Glomerular visceral epithelial cell (primary cell): ENCODE data around the gene CRIP2.

ENCODE experiments used
- DNase-seq: peaks from one replicate; pipeline ENCODE4 v3.0.0-alpha.2; 2016; ENCODE audit errors: extremely low spot score

Gene CRIP2

GRCh38 chr14:105476831-105477659 lies 2.4 kb downstream of the CRIP2 start:
- no peak for DNase-seq

DNA sequence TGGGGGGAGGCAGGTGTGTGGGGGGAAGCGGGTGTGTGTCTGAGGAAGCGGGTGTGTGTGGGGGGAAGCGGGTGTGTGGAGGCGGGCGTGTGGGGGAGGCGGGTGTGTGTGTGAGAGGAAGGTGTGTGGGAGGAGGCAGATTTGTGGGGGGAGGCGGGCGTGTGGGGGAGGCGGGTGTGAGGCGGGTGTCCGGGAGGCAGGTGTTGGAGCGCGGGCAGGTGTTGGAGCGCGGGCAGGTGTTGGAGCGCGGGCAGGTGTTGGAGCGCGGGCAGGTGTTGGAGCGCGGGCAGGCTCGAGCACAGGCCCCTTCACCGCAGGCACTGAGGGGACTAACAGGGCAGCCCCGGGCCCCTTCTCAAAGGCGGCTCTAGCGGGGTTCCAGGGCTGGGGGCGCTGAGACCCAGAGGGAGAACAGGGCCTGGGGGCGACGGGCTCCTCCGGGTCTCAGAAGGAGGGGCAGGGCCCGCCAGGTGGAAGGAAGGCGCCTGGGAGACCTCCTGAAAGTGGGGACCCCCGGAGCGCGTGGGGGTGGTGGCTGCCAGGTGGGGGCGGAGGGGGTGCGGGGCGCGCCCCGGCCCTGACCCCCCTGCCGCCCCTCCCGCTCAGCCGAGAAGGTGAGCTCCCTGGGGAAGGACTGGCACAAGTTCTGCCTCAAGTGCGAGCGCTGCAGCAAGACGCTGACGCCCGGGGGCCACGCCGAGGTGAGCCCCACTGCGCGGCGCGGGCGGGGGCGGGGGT lies 3.2 kb downstream of the CRIP2 start:
- no peak for DNase-seq

DNA sequence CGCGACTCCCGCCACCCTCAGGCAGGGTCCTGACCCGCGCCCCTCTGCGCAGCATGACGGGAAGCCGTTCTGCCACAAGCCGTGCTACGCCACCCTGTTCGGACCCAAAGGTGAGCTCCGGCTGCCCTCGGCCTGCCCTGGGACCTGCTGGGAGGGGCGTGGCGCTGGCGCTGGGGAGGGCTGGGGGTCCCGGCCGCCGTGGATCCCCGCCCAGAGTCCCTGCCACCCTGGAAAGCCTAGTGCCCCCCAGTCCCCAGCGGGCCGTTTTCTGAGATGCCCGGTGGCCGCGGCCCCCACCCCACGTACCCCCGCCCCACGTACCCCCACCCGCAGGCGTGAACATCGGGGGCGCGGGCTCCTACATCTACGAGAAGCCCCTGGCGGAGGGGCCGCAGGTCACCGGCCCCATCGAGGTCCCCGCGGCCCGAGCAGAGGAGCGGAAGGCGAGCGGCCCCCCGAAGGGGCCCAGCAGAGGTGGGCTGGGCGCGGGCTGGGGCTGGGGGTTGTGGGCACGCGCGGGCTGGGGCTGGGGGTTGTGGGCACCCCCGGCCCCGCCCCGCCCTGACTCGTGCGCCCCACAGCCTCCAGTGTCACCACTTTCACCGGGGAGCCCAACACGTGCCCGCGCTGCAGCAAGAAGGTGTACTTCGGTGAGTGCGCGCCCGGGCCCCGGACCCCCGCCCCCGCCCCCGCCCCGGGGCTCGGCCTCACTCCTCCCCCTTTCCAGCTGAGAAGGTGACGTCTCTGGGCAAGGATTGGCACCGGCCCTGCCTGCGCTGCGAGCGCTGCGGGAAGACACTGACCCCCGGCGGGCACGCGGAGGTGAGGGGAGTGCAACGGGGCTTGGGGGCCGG lies 4.0 kb downstream of the CRIP2 start:
- no peak for DNase-seq

DNA sequence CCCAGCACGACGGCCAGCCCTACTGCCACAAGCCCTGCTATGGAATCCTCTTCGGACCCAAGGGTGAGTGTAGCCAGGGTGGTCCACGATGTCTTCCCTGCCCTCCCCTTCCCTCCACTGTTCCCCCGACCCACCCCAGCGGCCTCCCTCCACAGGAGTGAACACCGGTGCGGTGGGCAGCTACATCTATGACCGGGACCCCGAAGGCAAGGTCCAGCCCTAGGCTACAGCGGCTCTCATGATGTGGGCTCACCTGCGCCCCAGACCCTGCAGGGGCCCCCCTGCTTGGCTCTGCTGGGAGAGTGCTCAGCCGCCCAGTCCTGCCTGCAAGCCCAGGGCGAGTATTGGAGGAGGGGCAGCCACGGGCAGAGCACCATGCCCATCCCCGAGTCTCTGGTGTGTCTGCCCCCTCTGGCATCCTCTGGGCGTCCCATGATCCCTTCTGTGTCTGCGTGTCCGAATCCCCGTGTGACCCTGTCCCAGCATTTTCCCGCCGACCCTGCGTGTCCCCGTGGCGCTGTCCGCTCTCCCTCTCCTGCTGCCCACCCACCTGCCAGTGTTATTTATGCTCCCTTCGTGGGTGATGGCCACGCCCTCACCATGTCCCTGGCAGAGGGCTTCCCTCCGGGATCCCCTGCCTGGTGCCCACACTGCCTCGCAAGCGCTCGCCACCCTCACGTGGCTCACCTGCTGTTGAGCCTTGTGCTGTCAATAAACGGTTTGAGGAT lies 5.0 kb downstream of the CRIP2 start:
- no peak for DNase-seq

DNA sequence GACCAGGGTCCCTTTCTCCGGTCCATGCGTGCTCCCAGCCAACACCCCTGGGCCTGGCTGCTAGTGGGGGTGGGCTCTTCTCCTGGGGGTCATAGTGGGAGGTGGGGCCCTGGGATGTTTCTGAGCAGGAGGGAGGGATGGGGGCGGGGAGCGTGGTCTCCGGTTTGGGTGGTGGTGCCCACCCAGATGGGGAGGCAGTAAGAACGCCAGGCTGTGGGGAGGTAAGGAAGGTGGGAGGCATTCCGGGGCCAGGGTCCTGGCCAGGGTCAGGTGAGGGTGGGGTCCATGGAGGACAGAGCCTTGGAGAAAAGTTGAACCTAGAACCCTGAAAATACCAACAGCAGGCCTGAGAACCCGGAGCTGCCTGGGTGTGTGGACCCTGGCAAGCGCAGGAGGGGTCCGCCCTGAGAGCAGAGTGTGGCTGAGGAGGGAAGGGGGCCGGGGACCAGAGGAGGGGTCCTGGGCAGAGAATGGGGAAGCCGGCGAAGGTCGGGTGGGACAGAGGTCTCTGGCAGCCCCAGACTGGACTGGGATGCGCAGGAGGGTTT lies 5.7 kb downstream of the CRIP2 start:
- DNase-seq: no peak

DNA sequence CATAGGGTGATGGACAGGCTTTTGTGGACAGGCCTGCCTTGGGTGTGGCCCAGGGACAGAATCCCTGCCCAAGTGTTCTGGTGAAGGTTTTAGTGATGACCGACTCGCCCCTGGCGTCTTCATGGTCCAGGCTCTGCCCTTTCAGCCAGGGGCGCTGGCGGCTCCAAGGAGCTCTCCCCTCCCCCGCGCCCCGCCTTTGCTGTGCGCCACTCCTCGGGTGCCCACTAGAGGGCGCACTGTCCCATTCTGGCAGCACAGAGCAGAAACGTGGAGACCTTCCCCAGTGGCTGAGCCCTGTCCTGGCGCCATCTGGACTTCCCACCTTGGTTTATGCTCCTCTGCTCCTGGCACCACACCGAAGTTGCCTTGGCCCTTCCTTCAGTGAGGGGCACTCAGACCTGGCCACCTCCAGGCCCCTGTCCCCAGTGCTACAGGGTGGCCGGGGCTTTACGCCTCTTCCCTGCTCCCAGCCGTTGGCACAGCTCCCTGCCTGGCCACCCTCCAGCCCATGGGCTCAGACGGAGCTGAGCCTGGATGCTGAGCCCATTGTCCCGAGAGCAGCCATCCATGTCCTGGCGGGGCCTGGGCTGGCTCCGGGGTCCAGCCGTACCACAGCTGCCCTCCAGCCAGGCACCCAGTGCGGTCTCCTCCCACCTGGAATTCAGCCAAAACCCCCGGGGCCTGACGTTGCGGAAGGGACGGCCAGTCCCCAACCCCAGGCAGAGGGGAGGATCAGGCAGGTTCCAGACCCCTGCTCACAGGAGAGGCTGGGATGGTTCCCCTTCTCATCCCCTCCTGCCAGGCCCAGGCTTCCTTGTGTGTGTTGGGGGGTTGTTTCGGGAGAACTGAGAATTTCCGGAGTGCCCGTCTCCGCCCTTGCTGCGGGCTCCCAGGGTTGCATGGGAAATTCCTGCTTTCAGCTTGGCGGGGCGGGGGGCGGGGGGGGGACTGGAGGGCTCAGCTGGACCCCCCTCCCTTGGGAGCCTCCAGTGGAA lies 6.5 kb downstream of the CRIP2 start:
- DNase-seq: peak; percentile 92

- peak; percentile 100 for DNase-seq
Observed at GRCh38 chr14:105481886-105482457, 7.4 kb downstream of the CRIP2 start.

- no peak for DNase-seq
Observed at GRCh38 chr14:105482486-105483110, 8.0 kb downstream of the CRIP2 start.

DNA sequence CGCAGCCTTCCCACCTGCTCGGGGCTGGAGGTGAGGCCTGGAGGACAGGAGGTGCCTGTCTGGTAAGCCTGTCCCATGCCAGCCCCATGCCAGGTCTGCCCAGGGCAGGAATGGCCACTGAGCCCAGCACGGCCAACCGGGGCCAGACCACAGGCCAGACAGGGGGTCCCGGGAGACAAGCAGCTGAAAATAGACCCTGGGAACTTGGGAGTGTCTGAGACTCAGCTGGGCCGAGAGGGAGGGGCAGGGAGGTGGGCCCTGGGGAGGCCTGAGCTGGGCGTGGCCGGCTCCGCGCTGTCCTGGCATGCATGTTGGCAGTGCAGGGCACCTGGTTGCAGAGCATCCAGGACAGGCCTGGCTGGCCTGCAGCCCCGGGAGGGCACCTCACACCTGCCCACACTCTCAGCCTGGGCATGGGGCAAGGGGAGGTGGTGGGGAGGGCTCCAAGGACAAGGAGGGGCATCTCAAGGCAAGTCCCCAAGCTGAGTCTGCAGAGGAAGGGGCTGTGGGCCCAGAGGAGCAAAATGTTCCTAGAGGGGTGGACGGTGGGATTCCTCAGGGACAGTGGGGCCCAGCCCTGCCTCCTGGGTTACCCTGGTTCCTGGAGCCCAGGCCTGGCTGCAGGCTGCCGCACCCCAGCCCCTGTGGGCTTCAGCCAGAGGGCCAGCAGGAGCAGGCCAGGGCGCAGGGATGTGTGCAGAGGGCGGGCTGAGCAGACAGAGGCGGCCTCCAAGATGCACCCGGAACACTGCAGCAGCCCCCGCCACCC lies 8.9 kb downstream of the CRIP2 start:
- no peak for DNase-seq

DNA sequence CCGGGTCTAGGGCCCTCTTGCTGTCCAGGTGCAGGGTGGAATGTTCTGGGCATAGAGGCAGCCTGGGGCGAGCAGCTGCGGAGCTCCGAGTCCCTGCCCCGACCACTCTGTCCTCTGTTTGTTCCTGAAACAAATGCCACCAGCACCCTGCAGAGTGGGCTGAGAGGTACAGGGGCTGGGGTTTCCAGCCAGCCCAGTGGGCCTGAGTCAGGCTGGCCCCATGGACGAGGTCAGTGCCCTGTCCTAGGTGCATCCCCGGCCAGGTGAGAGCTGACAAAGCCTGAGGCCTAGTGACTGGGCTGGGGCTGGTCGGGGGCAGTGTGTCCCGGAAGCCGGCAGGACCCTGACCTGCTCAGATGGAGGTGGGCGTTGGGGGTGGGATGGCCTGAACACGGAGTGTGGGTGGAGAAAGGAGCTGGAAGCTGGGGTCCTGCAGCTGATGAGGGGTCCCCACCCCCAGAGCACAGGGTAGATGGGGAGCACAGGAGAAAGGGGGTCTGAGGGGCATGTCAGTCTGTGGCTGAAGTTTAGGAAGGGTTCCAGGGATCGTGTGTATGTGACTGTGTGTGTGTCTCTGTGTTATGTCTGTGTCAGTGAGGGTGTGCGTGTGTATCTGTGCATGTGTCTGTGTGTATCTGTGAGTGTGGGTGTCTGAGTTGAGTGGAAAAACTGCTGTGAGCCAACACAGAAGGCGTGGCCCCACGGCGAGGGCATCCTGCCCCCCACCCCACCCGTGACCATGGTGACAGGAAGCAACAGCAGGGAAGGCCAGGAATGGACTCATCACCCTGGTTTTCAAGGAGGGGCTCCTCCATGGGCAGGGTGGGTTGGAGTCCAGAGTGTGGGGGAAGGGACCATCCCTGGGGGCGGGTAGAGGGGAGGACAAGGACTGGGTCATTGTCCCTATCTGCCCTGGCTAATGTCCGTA lies 9.7 kb downstream of the CRIP2 start:
- peak; percentile 26 for DNase-seq

GRCh38 chr14:105484997-105485393 lies 10.4 kb downstream of the CRIP2 start:
- DNase-seq: no peak

DNA sequence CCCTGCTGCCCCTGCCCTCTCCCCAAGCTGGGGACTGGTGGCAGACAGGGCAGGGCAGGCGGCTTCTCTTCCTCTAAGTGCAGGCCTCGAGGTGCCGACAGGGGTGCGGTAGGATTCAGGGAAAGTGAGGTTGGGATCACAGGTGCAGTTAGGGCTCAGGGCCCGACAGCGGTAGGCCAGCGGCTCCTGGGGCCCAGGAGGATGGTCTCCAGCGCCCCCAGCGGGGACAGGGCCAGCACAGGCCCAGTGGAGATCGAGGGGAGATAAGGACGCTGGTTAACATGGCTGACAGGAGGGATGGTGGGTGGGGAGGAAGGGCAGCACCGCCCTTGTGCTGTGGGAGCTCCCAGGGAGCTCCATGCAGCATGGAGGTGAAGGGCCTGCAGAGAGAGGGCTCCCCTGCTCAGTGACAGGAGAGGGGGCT lies 11.1 kb downstream of the CRIP2 start:
- DNase-seq: peak; percentile 32

- DNase-seq: no peak
Observed at GRCh38 chr14:105486163-105486973, 11.7 kb downstream of the CRIP2 start, which contains the start of gene CRIP1. Gene CRIP1 (plus strand): TSS chr14:105486886. CDS start chr14:105487260, 374 bp downstream.

GRCh38 chr14:105486974-105487448 lies 12.4 kb downstream of the CRIP2 start:
- no peak for DNase-seq

- DNase-seq: no peak
Observed at GRCh38 chr14:105487449-105487985, 12.9 kb downstream of the CRIP2 start.
